DND-41 (cell line): ENCODE measurements around the gene RNF207.

Experiments used
- ATAC-seq: fragments of 200-7000 bp; cut with Tn5 transposase; 3 replicates; pipeline ENCODE4 v1.9.1; 2021; ENCODE audit warnings: low read depth; ENCODE audit not compliant: insufficient read depth
- DNase-seq: peaks from one replicate; pipeline ENCODE4 v3.0.0-alpha.2; 2020
- H2AFZ ChIP-seq: 2 replicates; pipeline ENCODE4 v1.6.0; 2012; ENCODE audit warnings: low read depth, low read length
- H3K27ac ChIP-seq: 2 replicates; pipeline ENCODE4 v1.5.1; 2012; ENCODE audit warnings: low read length, inconsistent platforms
- H3K27me3 ChIP-seq: fragments of 200-600 bp; sonication (generic); 2 replicates; pipeline ENCODE4 v1.6.0; 2012; ENCODE audit warnings: low read length, mild to moderate bottlenecking, inconsistent platforms; ENCODE audit not compliant: insufficient read depth, poor library complexity
- H3K36me3 ChIP-seq: 2 replicates; pipeline ENCODE4 v1.5.1; 2012; ENCODE audit warnings: low read length, inconsistent platforms; ENCODE audit not compliant: insufficient read depth
- H3K4me1 ChIP-seq: 2 replicates; pipeline ENCODE4 v1.5.1; 2012; ENCODE audit warnings: mild to moderate bottlenecking, low read length; ENCODE audit not compliant: insufficient read depth
- H3K4me2 ChIP-seq: 2 replicates; pipeline ENCODE4 v1.6.0; 2012; ENCODE audit warnings: mild to moderate bottlenecking, moderate library complexity, low read length, inconsistent platforms; ENCODE audit not compliant: insufficient read depth
- H3K4me3 ChIP-seq, 2 experiments: fragments of 200-600 bp in 1 of 2; shearing (Covaris generic) in 1 of 2; 2 replicates each; pipeline ENCODE4 v1.5.1; 2012 to 2016; ENCODE audit warnings: inconsistent platforms in 2 of 2, low read length in 2 of 2, mild to moderate bottlenecking in 2 of 2, low read depth in 1 of 2, moderate library complexity in 1 of 2
- H3K79me2 ChIP-seq: 2 replicates; pipeline ENCODE4 v1.6.0; 2012; ENCODE audit warnings: low read length, inconsistent platforms; ENCODE audit not compliant: insufficient read depth
- H3K9ac ChIP-seq: 2 replicates; pipeline ENCODE4 v1.6.0; 2012; ENCODE audit warnings: low read depth, mild to moderate bottlenecking, inconsistent platforms, low read length, moderate library complexity
- H3K9me3 ChIP-seq: 2 replicates; pipeline ENCODE4 v1.5.1; 2012; ENCODE audit warnings: low read length, moderate library complexity, mild to moderate bottlenecking, inconsistent platforms; ENCODE audit not compliant: insufficient read depth, severe bottlenecking
- H4K20me1 ChIP-seq: 2 replicates; pipeline ENCODE4 v1.6.0; 2012; ENCODE audit warnings: low read length; ENCODE audit not compliant: insufficient read depth
- EZH2 ChIP-seq: IDR thresholded peaks from 3 replicates; pipeline ENCODE4 v1.6.1; 2012; ENCODE audit warnings: borderline replicate concordance, low read depth, mild to moderate bottlenecking, moderate library complexity, low read length, inconsistent platforms; ENCODE audit not compliant: severe bottlenecking
- TF ChIP-seq, protein P1 (sequence below): IDR thresholded peaks from 2 replicates; pipeline ENCODE4 v1.5.1; 2012; ENCODE audit warnings: borderline replicate concordance, low read length, moderate library complexity, mild to moderate bottlenecking; ENCODE audit not compliant: poor library complexity, severe bottlenecking; ENCODE audit errors: extremely low read depth

Gene RNF207

DNA sequence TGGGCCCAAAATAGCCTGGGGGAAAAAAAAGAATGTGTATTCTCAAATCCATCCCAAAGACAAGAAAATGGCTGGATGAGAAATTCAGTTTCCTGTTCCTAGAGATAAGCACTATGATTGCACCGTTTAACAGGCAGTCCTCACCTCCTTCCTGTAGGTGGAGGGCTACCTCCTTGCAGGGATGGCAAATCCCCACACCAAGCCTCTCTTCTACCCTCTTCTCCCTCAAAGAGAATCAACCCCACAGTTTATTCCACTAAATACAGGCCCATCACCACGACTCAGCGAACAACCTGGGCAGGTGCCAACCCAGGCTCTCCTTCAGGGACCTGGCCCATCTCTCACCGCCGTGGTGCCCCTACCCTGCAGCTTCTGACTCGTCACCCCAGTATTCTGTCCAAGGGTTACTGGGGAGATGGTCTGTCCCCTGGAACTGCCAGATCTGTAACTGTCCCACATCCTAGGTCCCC, 22.4 kb upstream of the RNF207 start:
- Histone ChIP-seq H4K20me1 (peaks cover 56% of the 10 kb centered on the region; the same call in 1 of the 2 replicates), H3K27ac (no peak overlapping the region), H2AFZ (no peak overlapping the region), H3K36me3 (peaks cover 40% of the 10 kb centered on the region), H3K4me1 (no peaks in the 10 kb centered on the region), H3K9ac (no peak overlapping the region), H3K4me2 (no peak overlapping the region), H3K27me3 (no peaks in the 10 kb centered on the region), H3K9me3 (no peaks in the 10 kb centered on the region), H3K79me2 (peaks cover 23% of the 10 kb centered on the region), H3K4me3 (no peak overlapping the region)
- TF ChIP-seq, protein P1, sequence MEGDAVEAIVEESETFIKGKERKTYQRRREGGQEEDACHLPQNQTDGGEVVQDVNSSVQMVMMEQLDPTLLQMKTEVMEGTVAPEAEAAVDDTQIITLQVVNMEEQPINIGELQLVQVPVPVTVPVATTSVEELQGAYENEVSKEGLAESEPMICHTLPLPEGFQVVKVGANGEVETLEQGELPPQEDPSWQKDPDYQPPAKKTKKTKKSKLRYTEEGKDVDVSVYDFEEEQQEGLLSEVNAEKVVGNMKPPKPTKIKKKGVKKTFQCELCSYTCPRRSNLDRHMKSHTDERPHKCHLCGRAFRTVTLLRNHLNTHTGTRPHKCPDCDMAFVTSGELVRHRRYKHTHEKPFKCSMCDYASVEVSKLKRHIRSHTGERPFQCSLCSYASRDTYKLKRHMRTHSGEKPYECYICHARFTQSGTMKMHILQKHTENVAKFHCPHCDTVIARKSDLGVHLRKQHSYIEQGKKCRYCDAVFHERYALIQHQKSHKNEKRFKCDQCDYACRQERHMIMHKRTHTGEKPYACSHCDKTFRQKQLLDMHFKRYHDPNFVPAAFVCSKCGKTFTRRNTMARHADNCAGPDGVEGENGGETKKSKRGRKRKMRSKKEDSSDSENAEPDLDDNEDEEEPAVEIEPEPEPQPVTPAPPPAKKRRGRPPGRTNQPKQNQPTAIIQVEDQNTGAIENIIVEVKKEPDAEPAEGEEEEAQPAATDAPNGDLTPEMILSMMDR, result peak; percentile 44
- no peak for TF ChIP-seq EZH2
- ATAC-seq, result peak; percentile 65
- no peak for DNase-seq

DNA sequence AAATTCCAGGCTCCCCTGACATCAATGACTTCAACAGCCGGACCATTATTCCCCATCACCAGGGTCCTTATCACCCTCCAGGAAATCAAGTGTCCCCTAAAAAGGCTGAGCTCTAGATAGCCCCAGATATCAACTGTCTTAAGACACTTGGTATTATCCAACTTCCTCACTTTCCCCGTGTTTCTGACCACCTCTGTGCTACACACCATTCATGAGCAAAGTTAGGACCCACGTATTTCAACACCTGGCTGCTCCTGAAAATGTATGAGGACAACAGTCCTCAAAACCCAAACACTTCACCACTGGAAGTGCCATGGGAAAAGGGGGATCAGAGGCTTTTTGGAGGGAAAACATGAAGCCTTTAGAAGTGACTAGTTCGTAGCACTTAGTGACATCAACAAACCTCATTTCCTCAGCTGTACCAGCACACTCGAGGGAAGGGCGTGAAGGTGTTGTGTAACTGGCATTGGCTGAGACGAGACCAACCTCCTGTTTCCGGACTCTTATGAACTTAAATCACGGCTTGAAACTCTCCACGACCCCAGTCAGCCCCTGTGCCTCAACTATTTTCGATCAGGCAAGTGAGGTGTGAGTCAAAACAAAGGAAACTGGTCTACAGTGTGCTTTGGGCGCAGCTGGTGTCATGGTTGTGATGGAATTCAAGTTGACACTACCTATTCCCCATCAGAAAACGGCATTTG, 21.7 kb upstream of the RNF207 start:
- DNase-seq (no peak), ATAC-seq (no peak; the same call in 2 of the 3 replicates)
- H2AFZ ChIP-seq, result no peak overlapping the region
- no peaks in the 10 kb centered on the region for H3K27me3 ChIP-seq
- H3K4me2 ChIP-seq, result no peak overlapping the region
- no peak overlapping the region for H3K4me3 ChIP-seq
- TF ChIP-seq EZH2, result no peak
- TF ChIP-seq, protein P1, result no peak
- H3K9ac ChIP-seq, result no peak overlapping the region
- H3K27ac ChIP-seq, result no peak overlapping the region
- H3K4me1 ChIP-seq, result no peaks in the 10 kb centered on the region
- H3K9me3 ChIP-seq, result no peaks in the 10 kb centered on the region
- peaks cover 63% of the 10 kb centered on the region; the same call in 1 of the 2 replicates for H4K20me1 ChIP-seq
- peaks cover 29% of the 10 kb centered on the region for H3K79me2 ChIP-seq
- peaks cover 47% of the 10 kb centered on the region for H3K36me3 ChIP-seq

DNA sequence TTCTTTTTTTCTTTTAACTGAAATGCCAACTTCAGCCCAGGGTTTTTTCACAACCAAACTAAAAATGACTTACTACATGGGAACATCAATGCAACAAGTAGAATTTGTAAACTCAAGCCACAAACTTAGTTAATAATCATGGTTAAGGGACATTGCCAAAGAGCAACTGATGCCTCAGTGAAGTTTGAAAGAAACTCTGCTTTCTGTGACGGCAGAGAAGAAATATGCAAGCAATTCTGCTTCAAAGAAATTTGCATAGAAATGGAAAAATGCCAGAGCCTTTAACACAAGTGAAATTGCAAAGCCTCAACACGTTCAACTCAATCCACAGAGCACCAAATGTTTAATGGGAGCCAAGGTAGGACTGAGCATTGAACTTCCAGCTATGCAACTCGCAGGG, 20.8 kb upstream of the RNF207 start:
- Histone ChIP-seq H2AFZ (no peak overlapping the region), H3K9ac (no peak overlapping the region), H3K27ac (no peak overlapping the region), H3K4me1 (no peaks in the 10 kb centered on the region), H3K9me3 (no peaks in the 10 kb centered on the region), H3K79me2 (peaks cover 37% of the 10 kb centered on the region), H4K20me1 (peaks cover 65% of the 10 kb centered on the region; the same call in 1 of the 2 replicates), H3K36me3 (peaks cover 54% of the 10 kb centered on the region), H3K4me2 (no peak overlapping the region), H3K27me3 (no peaks in the 10 kb centered on the region), H3K4me3 (no peak overlapping the region)
- ATAC-seq, result no peak
- DNase-seq, result no peak
- no peak for TF ChIP-seq EZH2
- TF ChIP-seq, protein P1, result no peak
